ENCODE measurements around the gene LSM5.

Gene LSM5

DNA sequence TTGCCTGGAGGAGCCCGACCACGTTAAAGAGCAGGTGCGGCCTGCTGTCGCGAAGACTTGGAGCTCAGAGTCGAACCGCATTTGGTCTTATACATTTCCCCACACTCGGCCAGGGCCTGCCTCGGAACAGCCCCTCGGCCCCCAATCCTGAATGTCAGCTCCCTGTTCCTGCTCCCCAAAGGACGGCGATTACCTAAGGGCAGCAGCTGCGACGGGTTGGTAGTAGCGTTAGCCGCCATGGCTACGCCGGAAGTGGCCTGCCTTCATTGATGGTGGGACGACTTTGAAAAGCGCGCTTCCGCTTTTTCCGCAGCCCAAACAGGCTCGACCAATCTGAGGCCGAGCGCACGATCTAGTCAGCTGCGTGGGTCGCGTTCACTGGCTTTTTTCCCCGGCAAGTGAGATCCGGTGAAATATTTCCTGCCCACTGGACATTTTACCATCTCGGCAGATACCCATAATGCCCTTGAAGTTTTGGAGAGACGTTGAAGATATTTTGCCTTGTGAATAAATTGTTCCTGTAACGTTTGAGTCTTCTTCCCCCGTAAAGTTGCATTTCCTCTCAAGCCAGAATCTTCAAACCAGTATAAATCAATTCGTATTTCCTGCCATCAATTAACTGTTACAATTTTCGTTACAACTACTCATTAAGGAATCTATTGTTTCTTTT, at the start of gene LSM5:
LSM5 (minus strand) TSS at position 254 of the 670 bp plus-strand sequence; CDS start at position 239, 15 bp downstream.
- TF ChIP-seq TARDBP (IDR thresholded peaks at IDR 0.05) = peak; percentile 89
- TF ChIP-seq ARNT (IDR thresholded peaks at IDR 0.05) = 0 out of 2 replicates have a peak, but pooled peaks have one; percentile 6
- TF ChIP-seq L3MBTL2 (conservative IDR thresholded peaks at IDR 0.05) = peak; percentile 81
- peak; percentile 80 for TF ChIP-seq NFRKB (IDR thresholded peaks at IDR 0.05)
- no peak for TF ChIP-seq SP1 (IDR thresholded peaks at IDR 0.05)
- TF ChIP-seq ZNF384 (IDR thresholded peaks at IDR 0.05) = no peak
- TF ChIP-seq ELF4 (IDR thresholded peaks at IDR 0.05) = peak; percentile 65
- TF ChIP-seq HDGF (IDR thresholded peaks at IDR 0.05; ENCODE audit: borderline replicate concordance) = no peak
- TF ChIP-seq FOXK2 (IDR thresholded peaks at IDR 0.05) = no peak
- DNase-seq (ENCODE audit: extremely low spot score) = peak; percentile 76
- CTCF ChIA-PET = interaction anchor here (0.8 kb wide), 1 partner anchor 10 kb away, joined by 4 read pairs; no protein-coding TSS in a partner anchor
- POLR2A ChIA-PET = interaction anchor here (0.9 to 1.0 kb wide), 2 partner anchors 11 to 106 kb away, joined by 3 read pairs; no protein-coding TSS in a partner anchor

- no peak for DNase-seq (ENCODE audit: extremely low spot score)
- CTCF ChIA-PET = no interaction called here
- TF ChIP-seq ZNF384 (IDR thresholded peaks at IDR 0.05) (no peak), LEF1 (IDR thresholded peaks at IDR 0.05; ENCODE audit: borderline replicate concordance) (no peak), ARNT (IDR thresholded peaks at IDR 0.05) (no peak), SP1 (IDR thresholded peaks at IDR 0.05) (no peak), TARDBP (IDR thresholded peaks at IDR 0.05) (no peak), SUZ12 (IDR thresholded peaks at IDR 0.05) (no peak), BHLHE40 (IDR thresholded peaks at IDR 0.05; ENCODE audit: borderline replicate concordance) (no peak), FOXK2 (IDR thresholded peaks at IDR 0.05) (no peak), ELF4 (IDR thresholded peaks at IDR 0.05) (no peak), HDGF (IDR thresholded peaks at IDR 0.05; ENCODE audit: borderline replicate concordance) (no peak), L3MBTL2 (conservative IDR thresholded peaks at IDR 0.05) (no peak), FOXA1 (IDR thresholded peaks at IDR 0.05) (no peak), FOXM1 (IDR thresholded peaks at IDR 0.05; ENCODE audit: borderline replicate concordance) (no peak)
- TF ChIP-seq, protein P1, sequence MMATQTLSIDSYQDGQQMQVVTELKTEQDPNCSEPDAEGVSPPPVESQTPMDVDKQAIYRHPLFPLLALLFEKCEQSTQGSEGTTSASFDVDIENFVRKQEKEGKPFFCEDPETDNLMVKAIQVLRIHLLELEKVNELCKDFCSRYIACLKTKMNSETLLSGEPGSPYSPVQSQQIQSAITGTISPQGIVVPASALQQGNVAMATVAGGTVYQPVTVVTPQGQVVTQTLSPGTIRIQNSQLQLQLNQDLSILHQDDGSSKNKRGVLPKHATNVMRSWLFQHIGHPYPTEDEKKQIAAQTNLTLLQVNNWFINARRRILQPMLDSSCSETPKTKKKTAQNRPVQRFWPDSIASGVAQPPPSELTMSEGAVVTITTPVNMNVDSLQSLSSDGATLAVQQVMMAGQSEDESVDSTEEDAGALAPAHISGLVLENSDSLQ (IDR thresholded peaks at IDR 0.05) = no peak
- POLR2A ChIA-PET = no interaction called here
Observed at GRCh38 chr7:32539366-32539765, 49.2 kb upstream of the LSM5 start.

DNA sequence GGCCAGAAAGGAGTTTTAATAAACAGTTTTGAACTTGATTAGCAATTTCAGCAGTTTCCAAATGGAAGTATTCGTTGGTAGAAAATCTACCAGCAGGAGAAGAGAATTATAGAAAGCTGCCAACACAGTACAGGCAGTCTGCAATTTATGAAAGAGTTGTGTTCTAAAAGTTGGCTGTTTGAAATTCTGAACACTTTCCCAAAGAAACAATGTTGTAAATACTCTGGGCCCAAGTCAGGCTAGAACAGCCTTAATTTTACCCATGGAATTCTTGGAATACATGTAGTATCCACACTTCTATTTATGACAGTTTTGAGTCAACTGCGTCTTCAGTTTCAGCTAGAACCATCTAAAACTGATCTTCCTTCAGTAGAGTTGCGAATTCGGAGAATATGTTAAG, 47.6 kb upstream of the LSM5 start:
- TF ChIP-seq TARDBP (IDR thresholded peaks at IDR 0.05) (no peak), SUZ12 (IDR thresholded peaks at IDR 0.05) (no peak), LEF1 (IDR thresholded peaks at IDR 0.05; ENCODE audit: borderline replicate concordance) (no peak), SP1 (IDR thresholded peaks at IDR 0.05) (no peak), FOXM1 (IDR thresholded peaks at IDR 0.05; ENCODE audit: borderline replicate concordance) (no peak), ARNT (IDR thresholded peaks at IDR 0.05) (no peak), BHLHE40 (IDR thresholded peaks at IDR 0.05; ENCODE audit: borderline replicate concordance) (no peak), FOXK2 (IDR thresholded peaks at IDR 0.05) (no peak), ZNF384 (IDR thresholded peaks at IDR 0.05) (no peak), NFRKB (IDR thresholded peaks at IDR 0.05) (no peak)
- DNase-seq (ENCODE audit: extremely low spot score) = no peak
- ChIA-PET CTCF (no interaction called here), POLR2A (no interaction called here)

- TF ChIP-seq NFRKB (IDR thresholded peaks at IDR 0.05) (no peak), ZNF384 (IDR thresholded peaks at IDR 0.05) (no peak), ELF4 (IDR thresholded peaks at IDR 0.05) (no peak), ARNT (IDR thresholded peaks at IDR 0.05) (no peak), HDGF (IDR thresholded peaks at IDR 0.05; ENCODE audit: borderline replicate concordance) (no peak), BHLHE40 (IDR thresholded peaks at IDR 0.05; ENCODE audit: borderline replicate concordance) (no peak), L3MBTL2 (conservative IDR thresholded peaks at IDR 0.05) (no peak), LEF1 (IDR thresholded peaks at IDR 0.05; ENCODE audit: borderline replicate concordance) (no peak), TARDBP (IDR thresholded peaks at IDR 0.05) (no peak), SUZ12 (IDR thresholded peaks at IDR 0.05) (no peak), FOXK2 (IDR thresholded peaks at IDR 0.05) (no peak), FOXA1 (IDR thresholded peaks at IDR 0.05) (no peak), SP1 (IDR thresholded peaks at IDR 0.05) (no peak), FOXM1 (IDR thresholded peaks at IDR 0.05; ENCODE audit: borderline replicate concordance) (no peak), CTBP1 (IDR thresholded peaks at IDR 0.05; ENCODE audit: borderline replicate concordance) (no peak)
- TF ChIP-seq, protein P1 (IDR thresholded peaks at IDR 0.05) = no peak
- ChIA-PET CTCF (no interaction called here), POLR2A (no interaction called here)
- no peak for DNase-seq (ENCODE audit: extremely low spot score)
Observed at GRCh38 chr7:32536585-32536984, 46.4 kb upstream of the LSM5 start.

DNA sequence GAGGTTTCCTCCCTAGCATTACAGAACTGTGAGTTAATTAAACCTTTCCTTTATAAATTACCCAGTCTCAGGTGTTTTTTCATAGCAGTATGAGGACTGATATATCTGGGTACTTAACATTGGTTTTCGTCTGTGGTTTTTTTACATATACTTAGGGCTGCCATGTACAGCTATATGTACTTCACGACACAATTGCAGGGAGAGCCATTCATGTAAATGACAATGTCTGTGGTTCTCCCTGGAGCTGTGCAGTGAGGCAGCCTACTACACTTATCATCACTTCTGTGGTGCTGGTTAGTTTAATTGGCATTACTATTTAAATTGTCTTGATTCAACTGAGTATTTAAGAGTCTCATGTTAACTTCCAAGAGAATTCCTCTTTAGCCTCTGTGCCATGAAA, 45.8 kb upstream of the LSM5 start:
- no peak for DNase-seq (ENCODE audit: extremely low spot score)
- ChIA-PET CTCF (no interaction called here), POLR2A (no interaction called here)
- TF ChIP-seq NFRKB (IDR thresholded peaks at IDR 0.05) (no peak), FOXA1 (IDR thresholded peaks at IDR 0.05) (no peak), CTBP1 (IDR thresholded peaks at IDR 0.05; ENCODE audit: borderline replicate concordance) (no peak), ARNT (IDR thresholded peaks at IDR 0.05) (no peak), HDGF (IDR thresholded peaks at IDR 0.05; ENCODE audit: borderline replicate concordance) (no peak), TARDBP (IDR thresholded peaks at IDR 0.05) (no peak), FOXK2 (IDR thresholded peaks at IDR 0.05) (no peak), ELF4 (IDR thresholded peaks at IDR 0.05) (no peak), LEF1 (IDR thresholded peaks at IDR 0.05; ENCODE audit: borderline replicate concordance) (no peak), FOXM1 (IDR thresholded peaks at IDR 0.05; ENCODE audit: borderline replicate concordance) (no peak), BHLHE40 (IDR thresholded peaks at IDR 0.05; ENCODE audit: borderline replicate concordance) (no peak), SUZ12 (IDR thresholded peaks at IDR 0.05) (no peak), SP1 (IDR thresholded peaks at IDR 0.05) (no peak), ZNF384 (IDR thresholded peaks at IDR 0.05) (no peak), L3MBTL2 (conservative IDR thresholded peaks at IDR 0.05) (no peak)
- TF ChIP-seq, protein P1 (IDR thresholded peaks at IDR 0.05) = no peak

Data from HEK293T (cell line).